ENCODE results near the gene ULBP1. TPM values are rescaled to one million over a fixed set of nuclear protein-coding genes. Genes with fewer than 3 reads are reported as not detected.
"Not testable (repeated sequence)": the region's sequence is repeated elsewhere in the genome, so short reads cannot be mapped to it uniquely, and the experiment has no call there.

Gene ULBP1
- total RNA-seq, 2 experiments from 2014 or later: 2.6 to 2.8 TPM

GRCh38 chr6:149967999-149968398 lies 4.3 kb downstream of the ULBP1 start:
- Mint-ChIP-seq H3K4me1 (ENCODE audit: low read depth) (peaks cover 13% of the 10 kb centered on the region), H3K27me3 (ENCODE audit: low read depth) (peaks cover 59% of the 10 kb centered on the region)
- CTCF ChIA-PET; H3K27ac Mint-ChIP-seq; H3K4me3 Mint-ChIP-seq; H3K9me3 Mint-ChIP-seq; H3K36me3 Mint-ChIP-seq (ENCODE audit: low read depth); DNase-seq; intact Hi-C loops (cut with micrococcal nuclease): not testable (repeated sequence)

GRCh38 chr6:149968909-149969308 lies 5.2 kb downstream of the ULBP1 start:
- DNase-seq; H3K9me3 Mint-ChIP-seq; H3K27ac Mint-ChIP-seq; intact Hi-C loops (cut with micrococcal nuclease); H3K36me3 Mint-ChIP-seq (ENCODE audit: low read depth); H3K4me3 Mint-ChIP-seq; CTCF ChIA-PET: not testable (repeated sequence)
- Mint-ChIP-seq H3K4me1 (ENCODE audit: low read depth) (peaks cover 11% of the 10 kb centered on the region), H3K27me3 (ENCODE audit: low read depth) (peaks cover 58% of the 10 kb centered on the region)

- Mint-ChIP-seq H3K36me3 (ENCODE audit: low read depth) (peaks cover 2% of the 10 kb centered on the region), H3K4me1 (ENCODE audit: low read depth) (peaks cover 6% of the 10 kb centered on the region), H3K27me3 (ENCODE audit: low read depth) (peaks cover 58% of the 10 kb centered on the region), H3K4me3 (no peak overlapping the region), H3K27ac (no peak overlapping the region), H3K9me3 (no peaks in the 10 kb centered on the region)
- CTCF ChIA-PET: interaction anchor here (0.6 kb wide), 1 partner anchor 447 kb away, joined by 3 read pairs; no protein-coding TSS in a partner anchor
- no peak for DNase-seq
- intact Hi-C loops (cut with micrococcal nuclease): no loop called here
These were observed 5.9 kb downstream of the ULBP1 start for GRCh38 chr6:149969635-149970034.

- CTCF ChIA-PET; intact Hi-C loops (cut with micrococcal nuclease); DNase-seq; H3K9me3 Mint-ChIP-seq; H3K36me3 Mint-ChIP-seq (ENCODE audit: low read depth); H3K27ac Mint-ChIP-seq; H3K4me1 Mint-ChIP-seq (ENCODE audit: low read depth); H3K4me3 Mint-ChIP-seq: not testable (repeated sequence)
- peaks cover 55% of the 10 kb centered on the region for H3K27me3 Mint-ChIP-seq (ENCODE audit: low read depth)
These were observed 10.7 kb downstream of the ULBP1 start for GRCh38 chr6:149974394-149974793.

- no peaks in the 10 kb centered on the region for H3K9me3 Mint-ChIP-seq
- no peak overlapping the region for H3K27ac Mint-ChIP-seq
- no peak for DNase-seq
- CTCF ChIA-PET: no interaction called here
- no peak overlapping the region for H3K4me3 Mint-ChIP-seq
- no peaks in the 10 kb centered on the region for H3K36me3 Mint-ChIP-seq (ENCODE audit: low read depth)
- intact Hi-C loops (cut with micrococcal nuclease): no loop called here
- H3K27me3 Mint-ChIP-seq (ENCODE audit: low read depth): peaks cover 54% of the 10 kb centered on the region
- H3K4me1 Mint-ChIP-seq (ENCODE audit: low read depth): peaks cover 4% of the 10 kb centered on the region
These were observed 11.1 kb downstream of the ULBP1 start for GRCh38 chr6:149974825-149975224.

GRCh38 chr6:149975400-149975799 lies 11.7 kb downstream of the ULBP1 start:
- H3K4me1 Mint-ChIP-seq (ENCODE audit: low read depth): peaks cover 4% of the 10 kb centered on the region
- no peak overlapping the region for H3K27ac Mint-ChIP-seq
- H3K4me3 Mint-ChIP-seq: no peak overlapping the region
- CTCF ChIA-PET: no interaction called here
- no peak for DNase-seq
- no peaks in the 10 kb centered on the region for H3K9me3 Mint-ChIP-seq
- peaks cover 50% of the 10 kb centered on the region for H3K27me3 Mint-ChIP-seq (ENCODE audit: low read depth)
- H3K36me3 Mint-ChIP-seq (ENCODE audit: low read depth): no peaks in the 10 kb centered on the region
- intact Hi-C loops (cut with micrococcal nuclease): no loop called here

- intact Hi-C loops (cut with micrococcal nuclease): no loop called here
- H3K4me3 Mint-ChIP-seq: no peak overlapping the region
- no peak for DNase-seq
- no peaks in the 10 kb centered on the region for H3K36me3 Mint-ChIP-seq (ENCODE audit: low read depth)
- CTCF ChIA-PET: no interaction called here
- no peaks in the 10 kb centered on the region for H3K9me3 Mint-ChIP-seq
- peaks cover 4% of the 10 kb centered on the region for H3K4me1 Mint-ChIP-seq (ENCODE audit: low read depth)
- H3K27me3 Mint-ChIP-seq (ENCODE audit: low read depth): peaks cover 55% of the 10 kb centered on the region
- H3K27ac Mint-ChIP-seq: no peak overlapping the region
These were observed 13.5 kb downstream of the ULBP1 start for GRCh38 chr6:149977221-149977620.

- Mint-ChIP-seq H3K27ac (no peak overlapping the region), H3K4me3 (no peak overlapping the region), H3K4me1 (ENCODE audit: low read depth) (peaks cover 4% of the 10 kb centered on the region), H3K9me3 (no peaks in the 10 kb centered on the region), H3K27me3 (ENCODE audit: low read depth) (peaks cover 55% of the 10 kb centered on the region), H3K36me3 (ENCODE audit: low read depth) (no peaks in the 10 kb centered on the region)
- intact Hi-C loops (cut with micrococcal nuclease): no loop called here
- no peak for DNase-seq
- CTCF ChIA-PET: interaction anchor here (0.9 kb wide), 1 partner anchor 18 kb away, joined by 3 read pairs; no protein-coding TSS in a partner anchor
These were observed 14.9 kb downstream of the ULBP1 start for GRCh38 chr6:149978610-149979009.

- Mint-ChIP-seq H3K4me3 (no peak overlapping the region), H3K36me3 (ENCODE audit: low read depth) (no peaks in the 10 kb centered on the region), H3K9me3 (no peaks in the 10 kb centered on the region), H3K4me1 (ENCODE audit: low read depth) (peaks cover 4% of the 10 kb centered on the region), H3K27ac (no peak overlapping the region), H3K27me3 (ENCODE audit: low read depth) (peaks cover 51% of the 10 kb centered on the region)
- CTCF ChIA-PET: no interaction called here
- DNase-seq: no peak
- intact Hi-C loops (cut with micrococcal nuclease): no loop called here
These were observed 15.6 kb downstream of the ULBP1 start for GRCh38 chr6:149979293-149979692.

- no peaks in the 10 kb centered on the region for H3K4me1 Mint-ChIP-seq (ENCODE audit: low read depth)
- intact Hi-C loops (cut with micrococcal nuclease): no loop called here
- H3K36me3 Mint-ChIP-seq (ENCODE audit: low read depth): no peaks in the 10 kb centered on the region
- CTCF ChIA-PET: interaction anchor here (0.6 kb wide), 1 partner anchor 910 kb away, joined by 3 read pairs; no protein-coding TSS in a partner anchor
- H3K27ac Mint-ChIP-seq: no peak overlapping the region
- peaks cover 58% of the 10 kb centered on the region for H3K27me3 Mint-ChIP-seq (ENCODE audit: low read depth)
- no peak for DNase-seq
- H3K4me3 Mint-ChIP-seq: no peak overlapping the region
- H3K9me3 Mint-ChIP-seq: no peaks in the 10 kb centered on the region
These were observed 19.4 kb downstream of the ULBP1 start for GRCh38 chr6:149983145-149983544.

GRCh38 chr6:149984773-149985172 lies 21.0 kb downstream of the ULBP1 start:
- Mint-ChIP-seq H3K9me3 (no peaks in the 10 kb centered on the region), H3K27me3 (ENCODE audit: low read depth) (peaks cover 65% of the 10 kb centered on the region), H3K36me3 (ENCODE audit: low read depth) (peaks cover 2% of the 10 kb centered on the region), H3K27ac (no peak overlapping the region), H3K4me1 (ENCODE audit: low read depth) (peaks cover 7% of the 10 kb centered on the region), H3K4me3 (no peak overlapping the region)
- intact Hi-C loops (cut with micrococcal nuclease): no loop called here
- CTCF ChIA-PET: no interaction called here
- DNase-seq: no peak

- CTCF ChIA-PET: interaction anchor here (1.2 kb wide), 1 partner anchor 54 kb away, joined by 4 read pairs; no protein-coding TSS in a partner anchor
- H3K9me3 Mint-ChIP-seq: no peaks in the 10 kb centered on the region
- no peak for DNase-seq
- H3K27ac Mint-ChIP-seq: no peak overlapping the region
- H3K4me3 Mint-ChIP-seq: no peak overlapping the region
- peaks cover 15% of the 10 kb centered on the region for H3K4me1 Mint-ChIP-seq (ENCODE audit: low read depth)
- peaks cover 72% of the 10 kb centered on the region for H3K27me3 Mint-ChIP-seq (ENCODE audit: low read depth)
- intact Hi-C loops (cut with micrococcal nuclease): no loop called here
- peaks cover 2% of the 10 kb centered on the region for H3K36me3 Mint-ChIP-seq (ENCODE audit: low read depth)
These were observed 21.8 kb downstream of the ULBP1 start for GRCh38 chr6:149985481-149985937.

- Mint-ChIP-seq H3K27ac (no peak overlapping the region), H3K4me1 (ENCODE audit: low read depth) (peaks cover 24% of the 10 kb centered on the region), H3K27me3 (ENCODE audit: low read depth) (peaks cover 79% of the 10 kb centered on the region), H3K9me3 (no peaks in the 10 kb centered on the region), H3K4me3 (no peak overlapping the region), H3K36me3 (ENCODE audit: low read depth) (peaks cover 2% of the 10 kb centered on the region)
- CTCF ChIA-PET: no interaction called here
- DNase-seq: no peak
- intact Hi-C loops (cut with micrococcal nuclease): no loop called here
These were observed 23.9 kb downstream of the ULBP1 start for GRCh38 chr6:149987602-149988107.

All from activated naive CD4-positive, alpha-beta T cell treated with anti-CD3 and anti-CD28 coated beads for 36 hours (primary cell).